GM10266 (cell line): ENCODE results near the gene KIAA1614.

ENCODE experiments used
- DNase-seq: peaks from one replicate; pipeline ENCODE4 v3.0.0; 2012; ENCODE audit errors: extremely low spot score
- TF ChIP-seq, protein P1 (sequence below): IDR thresholded peaks from 2 replicates; pipeline ENCODE4 v1.5.1; 2012; ENCODE audit warnings: mild to moderate bottlenecking, low read depth; ENCODE audit not compliant: control insufficient read depth, insufficient read depth; ENCODE audit errors: missing control alignments

The KIAA1614 gene

DNA sequence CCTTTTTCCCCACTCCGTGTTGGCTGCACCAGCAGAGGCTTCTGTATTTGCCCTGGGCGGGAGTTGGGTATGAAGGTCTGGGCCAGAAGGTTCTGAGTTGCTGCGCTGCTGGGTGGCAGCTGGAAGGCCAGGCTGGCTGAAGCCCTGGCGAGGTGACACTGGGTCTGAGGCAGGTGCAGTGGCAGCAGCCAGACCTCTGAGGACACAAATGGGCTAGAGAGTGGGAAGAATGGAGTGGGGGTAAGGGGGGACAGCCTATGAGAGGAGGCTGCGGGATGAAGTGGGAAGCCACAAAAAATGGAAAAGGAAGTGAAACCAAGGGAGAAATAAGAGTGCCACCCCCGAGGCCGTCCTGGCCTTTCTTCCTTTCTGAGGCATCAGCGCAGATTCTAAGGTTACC lies 56.7 kb downstream of the KIAA1614 start:
- TF ChIP-seq, protein P1, sequence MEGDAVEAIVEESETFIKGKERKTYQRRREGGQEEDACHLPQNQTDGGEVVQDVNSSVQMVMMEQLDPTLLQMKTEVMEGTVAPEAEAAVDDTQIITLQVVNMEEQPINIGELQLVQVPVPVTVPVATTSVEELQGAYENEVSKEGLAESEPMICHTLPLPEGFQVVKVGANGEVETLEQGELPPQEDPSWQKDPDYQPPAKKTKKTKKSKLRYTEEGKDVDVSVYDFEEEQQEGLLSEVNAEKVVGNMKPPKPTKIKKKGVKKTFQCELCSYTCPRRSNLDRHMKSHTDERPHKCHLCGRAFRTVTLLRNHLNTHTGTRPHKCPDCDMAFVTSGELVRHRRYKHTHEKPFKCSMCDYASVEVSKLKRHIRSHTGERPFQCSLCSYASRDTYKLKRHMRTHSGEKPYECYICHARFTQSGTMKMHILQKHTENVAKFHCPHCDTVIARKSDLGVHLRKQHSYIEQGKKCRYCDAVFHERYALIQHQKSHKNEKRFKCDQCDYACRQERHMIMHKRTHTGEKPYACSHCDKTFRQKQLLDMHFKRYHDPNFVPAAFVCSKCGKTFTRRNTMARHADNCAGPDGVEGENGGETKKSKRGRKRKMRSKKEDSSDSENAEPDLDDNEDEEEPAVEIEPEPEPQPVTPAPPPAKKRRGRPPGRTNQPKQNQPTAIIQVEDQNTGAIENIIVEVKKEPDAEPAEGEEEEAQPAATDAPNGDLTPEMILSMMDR = no peak
- no peak for DNase-seq

DNA sequence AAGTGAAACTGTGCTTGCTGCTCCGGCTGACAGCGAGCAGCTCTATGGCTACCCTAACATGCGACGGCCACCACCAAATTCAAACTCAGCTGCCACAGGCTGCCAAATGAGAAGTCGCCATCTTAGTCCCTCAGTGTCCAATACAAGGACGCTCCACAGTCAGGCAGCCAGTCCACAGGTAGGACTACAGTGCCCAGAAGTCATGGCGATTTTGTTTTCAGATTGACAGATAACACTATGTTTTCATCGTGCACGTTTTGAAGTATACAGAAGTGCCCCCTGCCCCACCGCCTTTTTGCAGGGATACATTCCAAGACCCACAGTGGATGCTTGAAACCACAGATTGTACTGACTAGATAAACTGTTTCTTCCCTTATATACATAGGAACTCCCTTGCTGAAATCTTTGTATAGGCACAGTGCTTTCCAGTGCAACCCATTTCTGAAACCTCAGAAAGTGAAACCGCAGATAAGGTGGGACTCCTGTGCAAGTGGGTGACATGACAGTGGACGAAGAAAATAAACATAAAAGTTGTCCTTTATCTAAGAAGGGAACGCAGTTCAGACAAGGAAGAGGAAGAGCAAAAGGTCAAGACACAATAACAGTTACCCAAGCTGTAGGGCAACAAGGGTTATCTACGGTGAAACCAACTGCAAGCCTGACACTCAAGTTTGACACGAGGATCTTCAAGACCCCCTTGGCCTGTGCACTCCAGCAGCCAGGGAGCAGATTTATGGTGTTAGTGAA lies 57.8 kb downstream of the KIAA1614 start:
- TF ChIP-seq, protein P1 = no peak

DNA sequence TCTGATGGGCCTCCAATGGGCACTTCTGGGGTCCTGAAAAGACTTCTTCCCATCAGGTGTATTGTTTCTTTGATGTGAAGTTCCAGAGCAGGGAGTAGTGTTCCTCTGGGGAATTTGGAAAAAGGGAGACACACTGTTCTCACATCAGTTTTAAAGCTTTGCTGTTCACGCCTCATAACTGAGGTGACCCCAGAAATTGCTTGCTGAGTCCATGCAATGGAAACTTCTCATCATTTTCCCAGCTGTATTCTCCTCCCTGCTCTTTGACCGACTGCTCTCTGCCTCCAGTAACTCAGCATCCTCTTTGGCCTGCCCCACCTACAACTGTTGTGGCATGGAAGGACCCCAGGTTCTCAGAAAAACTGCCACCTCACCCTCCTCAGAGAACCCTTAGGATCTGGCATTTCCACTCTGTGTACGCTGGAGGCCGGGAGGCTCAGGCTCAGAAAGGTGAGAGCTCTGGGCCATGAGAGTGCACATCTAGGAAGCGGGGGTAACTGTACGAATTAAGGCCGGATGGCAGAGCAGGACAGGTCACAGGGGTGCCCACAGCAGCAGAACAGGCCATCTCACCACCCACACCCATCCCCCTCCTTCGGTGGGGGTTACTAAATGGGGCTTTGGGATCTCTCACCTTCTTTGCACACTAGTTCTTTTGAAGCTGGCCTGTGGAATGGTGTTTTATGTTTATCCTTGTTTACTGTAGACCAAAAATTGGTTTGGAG lies 58.7 kb downstream of the KIAA1614 start:
- DNase-seq = no peak
- TF ChIP-seq, protein P1 = no peak

More for the DNA sequence above, 57.8 kb downstream of the KIAA1614 start:
- DNase-seq = no peak

DNA sequence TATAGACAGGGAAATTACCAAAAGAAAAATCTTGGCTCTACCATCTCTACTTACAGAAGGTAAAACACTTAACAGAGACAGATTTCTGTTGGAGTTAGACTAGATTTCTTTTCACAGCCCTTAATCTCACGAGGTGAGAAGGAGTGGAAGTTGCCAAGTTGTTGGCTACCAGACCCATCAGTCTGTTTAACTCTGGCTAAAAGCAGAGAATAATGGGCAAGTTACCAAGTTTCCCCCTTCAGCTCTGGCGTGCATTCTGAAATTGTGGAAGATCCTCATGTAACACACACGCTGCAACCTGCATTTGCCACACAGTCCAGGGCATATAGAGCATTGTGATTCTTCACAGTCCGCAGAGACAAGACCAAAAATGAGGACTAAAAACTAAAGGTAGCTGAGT lies 60.7 kb downstream of the KIAA1614 start:
- TF ChIP-seq, protein P1 = no peak
- DNase-seq = no peak

DNA sequence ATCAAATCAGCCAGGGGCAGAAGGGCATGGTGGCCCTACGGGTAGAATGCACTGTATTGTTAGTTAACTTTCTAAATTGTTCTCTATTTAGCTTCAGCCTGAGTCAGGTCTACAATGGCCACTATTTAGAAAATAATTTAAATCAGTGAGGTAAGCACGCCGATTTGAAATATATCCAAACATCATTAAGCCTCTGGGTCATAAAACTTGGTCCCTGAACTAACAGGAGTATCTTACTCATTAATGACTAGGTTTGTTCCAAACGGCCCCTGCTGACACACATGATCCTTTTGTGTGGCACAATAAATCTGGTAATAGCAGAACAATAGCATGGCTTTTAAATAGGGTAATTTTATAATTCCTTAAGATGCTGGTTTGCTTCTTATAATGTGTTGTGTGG lies 61.5 kb downstream of the KIAA1614 start:
- TF ChIP-seq, protein P1 = no peak
- no peak for DNase-seq

DNA sequence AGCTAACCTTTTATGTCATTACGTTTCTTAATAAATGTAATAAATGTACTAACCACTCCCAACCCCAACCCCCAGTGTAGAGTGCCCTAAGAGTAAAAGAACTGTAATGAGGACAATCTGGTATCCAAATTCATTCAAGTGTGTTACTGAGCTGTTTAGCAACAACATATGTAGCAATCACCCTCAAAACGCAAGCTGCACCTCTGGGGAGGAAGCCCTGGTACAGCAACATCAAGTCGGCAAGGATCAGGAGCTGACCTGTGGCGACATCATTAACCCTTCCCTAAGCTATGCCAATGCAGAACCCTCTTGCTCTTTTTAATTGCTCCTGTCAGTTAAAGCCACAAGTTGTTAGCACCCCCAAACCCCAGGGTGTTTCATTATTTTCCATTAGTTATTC lies 62.9 kb downstream of the KIAA1614 start:
- no peak for DNase-seq
- TF ChIP-seq, protein P1 = no peak

DNA sequence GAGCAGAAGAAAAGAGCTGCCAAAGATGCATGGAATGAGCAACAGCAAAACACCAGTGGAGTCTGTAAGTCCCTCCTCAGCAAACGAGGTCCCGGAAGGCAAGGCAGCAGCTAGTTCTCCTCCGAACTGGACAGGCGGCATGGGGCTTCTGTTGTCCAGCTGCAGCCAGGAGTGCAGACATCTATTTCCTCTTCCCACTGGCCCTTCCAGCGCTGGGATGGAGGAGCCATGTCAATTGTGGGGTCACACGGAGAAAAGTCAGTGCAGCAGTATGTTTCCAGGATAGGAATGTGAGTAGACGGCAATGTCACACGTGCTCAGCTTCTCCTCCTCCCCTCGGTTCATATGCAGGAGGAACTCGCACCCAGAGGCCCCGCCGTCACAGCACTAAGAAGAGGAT lies 63.5 kb downstream of the KIAA1614 start:
- TF ChIP-seq, protein P1 = no peak
- DNase-seq = no peak
